H1 (cell line): ENCODE measurements around the gene BNC2. TPM values are rescaled to one million over a fixed set of nuclear protein-coding genes. Genes with fewer than 3 reads are reported as not detected.

Experiments used
- CTCF ChIA-PET: fragments of 300-600 bp; sonication (Branson Sonifier 250); formaldehyde crosslinking; loops from one replicate; lab custom pipeline; 2021; ENCODE audit not compliant: partially characterized antibody; lab: Charles Lee
- POLR2A ChIA-PET: fragments of 300-600 bp; sonication (Branson Sonifier 250); formaldehyde crosslinking; loops from one replicate; lab custom pipeline; 2021; ENCODE audit warnings: inconsistent platforms; ENCODE audit not compliant: partially characterized antibody; lab: Charles Lee
- DNase-seq, 2 experiments: peaks; one replicate each; pipeline versions ENCODE4 v3.0.0 to v3.0.0-alpha.2; 2010 to 2022; ENCODE audit warnings: low spot score in 2 of 2, low read depth in 1 of 2, mixed read lengths in 1 of 2
- FAIRE-seq: peaks from 2 replicates; lab custom pipeline; 2011; peaks lifted over from hg19 to GRCh38; lab: Jason Lieb, UNC
- H2AFZ ChIP-seq: 2 replicates; pipeline ENCODE4 v1.8.1; 2012; ENCODE audit warnings: low read length, inconsistent platforms
- H2AK5ac ChIP-seq: 2 replicates; pipeline ENCODE4 v1.6.1; 2013; ENCODE audit warnings: low read depth, low read length
- H2BK120ac ChIP-seq: replicated peaks from 2 replicates; pipeline ENCODE3; 2013; ENCODE audit warnings: low read depth, low read length, inconsistent platforms
- H2BK12ac ChIP-seq: 2 replicates; pipeline ENCODE4 v1.6.1; 2013; ENCODE audit warnings: low read depth, low read length
- H2BK15ac ChIP-seq: 2 replicates; pipeline ENCODE4 v1.6.1; 2013; ENCODE audit warnings: low read length
- H2BK20ac ChIP-seq: 2 replicates; pipeline ENCODE4 v1.6.1; 2013; ENCODE audit warnings: low read length
- H2BK5ac ChIP-seq: 2 replicates; pipeline ENCODE4 v1.6.1; 2013; ENCODE audit warnings: low read depth, low read length
- H3K14ac ChIP-seq: 2 replicates; pipeline ENCODE4 v1.6.1; 2013; ENCODE audit warnings: inconsistent platforms; ENCODE audit not compliant: insufficient read length
- H3K18ac ChIP-seq: 2 replicates; pipeline ENCODE4 v1.6.1; 2013; ENCODE audit warnings: low read length; ENCODE audit errors: extremely low read depth
- H3K23ac ChIP-seq: 2 replicates; pipeline ENCODE4 v1.6.1; 2013; ENCODE audit warnings: inconsistent platforms; ENCODE audit not compliant: insufficient read length
- H3K23me2 ChIP-seq: 2 replicates; pipeline ENCODE4 v1.6.1; 2013; ENCODE audit warnings: low read depth, low read length
- H3K27ac ChIP-seq: 2 replicates; pipeline ENCODE4 v1.6.1; 2011; ENCODE audit warnings: low read depth, low read length, inconsistent platforms
- H3K27me3 ChIP-seq, 4 experiments: replicated peaks in 1 of 4; 1 replicate in 1 of 4; 2 replicates in 3 of 4; pipeline versions ENCODE4 v1.6.1 to v1.8.1; 2011 to 2013; ENCODE audit warnings: low read length in 3 of 4, mild to moderate bottlenecking in 3 of 4, inconsistent platforms in 2 of 4, mixed read lengths in 2 of 4, moderate library complexity in 1 of 4; ENCODE audit not compliant: control insufficient read depth in 3 of 4, insufficient read depth in 3 of 4; ENCODE audit errors: extremely low read depth in 1 of 4
- H3K36me3 ChIP-seq, 4 experiments: 2 replicates each; pipeline versions ENCODE4 v1.6.1 to v1.8.1; 2011 to 2013; ENCODE audit warnings: mild to moderate bottlenecking in 4 of 4, low read length in 3 of 4, moderate library complexity in 2 of 4, control low read depth in 1 of 4, inconsistent platforms in 1 of 4; ENCODE audit not compliant: insufficient read depth in 4 of 4, control insufficient read depth in 2 of 4
- H3K4ac ChIP-seq: replicated peaks from 2 replicates; pipeline ENCODE3; 2013; ENCODE audit warnings: low read length, low read depth, mixed read lengths, inconsistent platforms; ENCODE audit not compliant: insufficient read length
- H3K4me1 ChIP-seq, 4 experiments: replicated peaks in 1 of 4; 1 replicate in 1 of 4; 2 replicates in 3 of 4; pipeline versions ENCODE4 v1.6.1 to v1.8.1; 2011 to 2013; ENCODE audit warnings: low read length in 3 of 4, inconsistent platforms in 2 of 4, mixed read lengths in 1 of 4; ENCODE audit not compliant: insufficient read depth in 4 of 4, control insufficient read depth in 3 of 4
- H3K4me2 ChIP-seq, 2 experiments: 2 replicates each; pipeline versions ENCODE4 v1.6.1 to v1.8.1; 2011 to 2013; ENCODE audit warnings: low read depth in 2 of 2, low read length in 2 of 2, control low read depth in 1 of 2, inconsistent platforms in 1 of 2, mild to moderate bottlenecking in 1 of 2; ENCODE audit not compliant: insufficient read depth in 1 of 2
- H3K4me3 ChIP-seq, 4 experiments: fragments of 200-600, 300-600 bp in 1 of 4; sonication (generic), shearing (Covaris generic), sonication (Bioruptor Twin) in 1 of 4; 2 replicates each; pipeline versions ENCODE4 v1.5.1 to v1.8.1; 2011 to 2016; ENCODE audit warnings: low read length in 4 of 4, low read depth in 3 of 4, control low read depth in 2 of 4, inconsistent platforms in 2 of 4, mild to moderate bottlenecking in 2 of 4, mixed read lengths in 1 of 4, moderate library complexity in 1 of 4; ENCODE audit not compliant: insufficient read depth in 2 of 4; ENCODE audit errors: extremely low read depth in 1 of 4
- H3K56ac ChIP-seq: replicated peaks from 2 replicates; pipeline ENCODE3; 2013; ENCODE audit warnings: low read depth, mild to moderate bottlenecking, mixed read lengths, low read length, inconsistent platforms; ENCODE audit not compliant: insufficient read length
- H3K79me1 ChIP-seq: 2 replicates; pipeline ENCODE4 v1.6.1; 2013; ENCODE audit warnings: low read depth, low read length, control low read depth
- H3K79me2 ChIP-seq, 2 experiments: 2 replicates each; pipeline versions ENCODE4 v1.6.1 to v1.8.1; 2012 to 2013; ENCODE audit warnings: low read length in 2 of 2, mild to moderate bottlenecking in 2 of 2, inconsistent platforms in 1 of 2; ENCODE audit not compliant: insufficient read depth in 2 of 2, control insufficient read depth in 1 of 2
- H3K9ac ChIP-seq, 4 experiments: replicated peaks in 1 of 4; 1 replicate in 1 of 4; 2 replicates in 3 of 4; pipeline versions ENCODE4 v1.6.1 to v1.8.1; 2011 to 2013; ENCODE audit warnings: low read depth in 3 of 4, low read length in 3 of 4, control low read depth in 2 of 4, mild to moderate bottlenecking in 2 of 4, moderate library complexity in 2 of 4, inconsistent platforms in 1 of 4; ENCODE audit errors: extremely low read depth in 1 of 4
- H3K9me3 ChIP-seq, 2 experiments: 2 replicates each; pipeline versions ENCODE4 v1.6.1 to v1.8.1; 2012 to 2013; ENCODE audit warnings: mild to moderate bottlenecking in 2 of 2, moderate library complexity in 2 of 2, control low read depth in 1 of 2, inconsistent platforms in 1 of 2, low read depth in 1 of 2, low read length in 1 of 2, mixed read lengths in 1 of 2; ENCODE audit not compliant: insufficient read depth in 2 of 2
- H4K20me1 ChIP-seq, 2 experiments: replicated peaks in 1 of 2; 2 replicates each; pipeline versions ENCODE3 to v1.8.1; 2011 to 2013; ENCODE audit warnings: inconsistent platforms in 2 of 2, low read length in 2 of 2, mild to moderate bottlenecking in 1 of 2; ENCODE audit not compliant: insufficient read depth in 2 of 2, control insufficient read depth in 1 of 2
- H4K5ac ChIP-seq: 2 replicates; pipeline ENCODE4 v1.6.1; 2013; ENCODE audit warnings: low read length, low read depth, mixed read lengths, inconsistent platforms; ENCODE audit not compliant: insufficient read length
- H4K8ac ChIP-seq: 2 replicates; pipeline ENCODE4 v1.8.0; 2013; ENCODE audit warnings: mild to moderate bottlenecking, moderate library complexity, low read length, inconsistent platforms; ENCODE audit not compliant: insufficient read depth; ENCODE audit errors: extremely low read depth
- H4K91ac ChIP-seq: replicated peaks from 2 replicates; pipeline ENCODE3; 2013; ENCODE audit warnings: low read length, mixed read lengths, inconsistent platforms; ENCODE audit not compliant: insufficient read length
- SUZ12 ChIP-seq: fragments of 200-600 bp; sonication (generic); IDR thresholded peaks from 2 replicates; pipeline ENCODE4 v1.6.1; 2012; ENCODE audit warnings: mild to moderate bottlenecking, inconsistent platforms, low read length, moderate library complexity, mixed read lengths
- TBP ChIP-seq: IDR thresholded peaks from 2 replicates; pipeline ENCODE4 v1.6.1; 2011; ENCODE audit warnings: low read depth, low read length, improper control_type of control experiment
- polyA plus RNA-seq, 7 experiments: library from polyadenylated mRNA; depleted of rRNA in 3 of 7; stranded (reverse) in 5 of 7; unstranded in 2 of 7; fragments of >200 nt in 5 of 7; fragments of 200-250 nt in 2 of 7; gene quantifications; 1 replicate in 5 of 7; 2 replicates in 1 of 7; 4 replicates in 1 of 7; pipeline versions ENCODE4 v1.2.1 to v1.2.3, GENCODE V29; 2011 to 2013; ENCODE audit warnings: missing spikeins in 2 of 7, mixed read lengths in 2 of 7
- total RNA-seq: library from RNA; stranded (reverse); fragmentation: NEBNext Ultra II Directional; extraction: Animal tissue kit (Norgen Biotek cat#: 25700); gene quantifications from 2 replicates; pipeline ENCODE4 v1.2.1, GENCODE V29; 2021

Gene BNC2
- total and polyA plus RNA-seq, 2 of the 8 experiments (the other 6 are each of a cell fraction or from before 2014, with no cell fraction given), result 16.0 to 26.8 TPM

DNA sequence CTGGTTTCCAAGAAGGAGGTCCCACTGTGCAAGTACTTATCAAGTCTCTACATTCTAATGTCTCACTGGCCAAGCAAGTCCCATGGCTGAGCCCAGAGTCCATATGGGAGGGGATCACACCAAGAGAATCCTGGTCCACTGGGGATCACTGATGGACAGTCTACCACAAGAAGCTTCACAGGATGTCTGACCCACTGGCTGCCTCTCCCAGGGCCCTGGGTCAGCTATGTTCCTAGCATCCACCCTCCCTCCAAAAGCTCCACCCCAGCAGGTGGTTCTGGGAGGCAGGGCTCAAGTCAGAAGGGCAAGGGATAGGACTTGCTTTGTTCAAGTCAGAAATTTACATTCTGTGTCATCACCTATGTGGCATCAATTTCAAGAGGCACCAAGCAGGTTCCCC lies 508.5 kb downstream of the BNC2 start:
- Histone ChIP-seq H3K79me1 (no peaks in the 10 kb centered on the region), H3K4me1 (peaks cover 0 to 2% (median 1%) of the 10 kb centered on the region in 4 experiments; a peak in 1 of 7 replicates), H2AFZ (no peak overlapping the region), H2AK5ac (no peak overlapping the region), H3K4me3 (no peak overlapping the region), H3K9ac (no peak overlapping the region), H3K4me2 (no peak overlapping the region), H4K20me1 (no peaks in the 10 kb centered on the region), H3K18ac (no peak overlapping the region), H2BK15ac (no peak overlapping the region), H4K91ac (no peak overlapping the region), H3K23ac (no peak overlapping the region), H3K4ac (no peak overlapping the region), H3K23me2 (no peaks in the 10 kb centered on the region; the same call in 1 of the 2 replicates), H3K14ac (no peak overlapping the region), H4K8ac (no peak overlapping the region), H3K56ac (no peak overlapping the region), H3K27me3 (no peaks in the 10 kb centered on the region), H4K5ac (no peak overlapping the region), H3K36me3 (no peaks in the 10 kb centered on the region), H2BK5ac (no peak overlapping the region), H3K27ac (no peak overlapping the region), H2BK120ac (no peak overlapping the region), H3K9me3 (no peaks in the 10 kb centered on the region), H2BK20ac (no peak overlapping the region), H2BK12ac (no peak overlapping the region), H3K79me2 (no peaks in the 10 kb centered on the region)
- DNase-seq (no peak), FAIRE-seq (no peak)
- ChIA-PET POLR2A (no interaction called here), CTCF (interaction anchor here (0.8 to 1.8 kb wide), 4 partner anchors 23 to 103 kb away, joined by 3 to 4 read pairs (median 4); no protein-coding TSS in a partner anchor)
- no peak for TF ChIP-seq TBP
- no peak for TF ChIP-seq SUZ12
